GM18517 (cell line): ENCODE data around the gene PCNT.
"Not testable (repeated sequence)": the region's sequence is repeated elsewhere in the genome, so short reads cannot be mapped to it uniquely, and the experiment has no call there.

Experiments
- ATAC-seq: cut with Tn5 transposase; IDR thresholded peaks from one replicate; pipeline ENCODE4 v1.9.1; 2021; ENCODE audit warnings: mild to moderate bottlenecking, moderate library complexity; ENCODE audit not compliant: unreplicated experiment

The PCNT gene

GRCh38 chr21:46441331-46441730 is 117.4 kb downstream of the PCNT start:
- no peak for ATAC-seq

GRCh38 chr21:46441961-46442498 is 118.1 kb downstream of the PCNT start:
- no peak for ATAC-seq

GRCh38 chr21:46442938-46443337 is 119.0 kb downstream of the PCNT start:
- ATAC-seq = no peak

GRCh38 chr21:46443910-46444309 is 120.0 kb downstream of the PCNT start:
- ATAC-seq = no peak

- ATAC-seq = no peak
Measured at GRCh38 chr21:46448108-46448507, 124.2 kb downstream of the PCNT start.

- ATAC-seq = not testable (repeated sequence)
Measured at GRCh38 chr21:46448855-46449254, 124.9 kb downstream of the PCNT start.

- no peak for ATAC-seq
Measured at GRCh38 chr21:46452710-46453109, 128.8 kb downstream of the PCNT start.

GRCh38 chr21:46454142-46454541 is 130.2 kb downstream of the PCNT start:
- no peak for ATAC-seq

- no peak for ATAC-seq
Measured at GRCh38 chr21:46454634-46455390, 130.9 kb downstream of the PCNT start.

- ATAC-seq = no peak
Measured at GRCh38 chr21:46455575-46456385, 131.8 kb downstream of the PCNT start.

- ATAC-seq = no peak
Measured at GRCh38 chr21:46456750-46457149, 132.8 kb downstream of the PCNT start.

GRCh38 chr21:46457801-46458314 is 133.9 kb downstream of the PCNT start:
- peak; percentile 32 for ATAC-seq

GRCh38 chr21:46458315-46459023 is 134.5 kb downstream of the PCNT start, which contains the start of gene DIP2A:
Gene DIP2A, plus strand, starts transcription at chr21:46458891. Its CDS starts 241 bp downstream, at chr21:46459132.
- ATAC-seq = peak; percentile 84

- ATAC-seq = no peak
Measured at GRCh38 chr21:46459024-46459355, 135.0 kb downstream of the PCNT start.

- ATAC-seq = no peak
Measured at GRCh38 chr21:46459356-46460112, 135.6 kb downstream of the PCNT start.

GRCh38 chr21:46461909-46462308 is 138.0 kb downstream of the PCNT start:
- no peak for ATAC-seq

- ATAC-seq = not testable (repeated sequence)
Measured at GRCh38 chr21:46465153-46465552, 141.2 kb downstream of the PCNT start.

GRCh38 chr21:46465651-46466050 is 141.7 kb downstream of the PCNT start:
- no peak for ATAC-seq

- ATAC-seq = no peak
Measured at GRCh38 chr21:46468108-46468774, 144.3 kb downstream of the PCNT start.

GRCh38 chr21:46469275-46469674 is 145.3 kb downstream of the PCNT start:
- no peak for ATAC-seq
